GM12892 (cell line): ENCODE results near the gene ZNF784.

ENCODE experiments used
- DNase-seq: peaks from one replicate; pipeline ENCODE4 v3.0.0; 2011; ENCODE audit not compliant: insufficient read length
- FAIRE-seq: peaks from 2 replicates; lab custom pipeline; 2011; peaks lifted over from hg19 to GRCh38; lab: Jason Lieb, UNC
- POLR2A ChIP-seq: IDR thresholded peaks from 2 replicates; pipeline ENCODE4 v1.6.1; 2011; ENCODE audit warnings: low read depth, low read length, control low read depth
- POLR2AphosphoS5 ChIP-seq: IDR thresholded peaks from 2 replicates; pipeline ENCODE4 v1.6.1; 2011; ENCODE audit warnings: low read depth, low read length, control low read depth
- TAF1 ChIP-seq: IDR thresholded peaks from 2 replicates; pipeline ENCODE4 v1.6.1; 2011; ENCODE audit warnings: low read depth, mild to moderate bottlenecking, control low read depth, low read length, borderline replicate concordance

The ZNF784 gene

DNA sequence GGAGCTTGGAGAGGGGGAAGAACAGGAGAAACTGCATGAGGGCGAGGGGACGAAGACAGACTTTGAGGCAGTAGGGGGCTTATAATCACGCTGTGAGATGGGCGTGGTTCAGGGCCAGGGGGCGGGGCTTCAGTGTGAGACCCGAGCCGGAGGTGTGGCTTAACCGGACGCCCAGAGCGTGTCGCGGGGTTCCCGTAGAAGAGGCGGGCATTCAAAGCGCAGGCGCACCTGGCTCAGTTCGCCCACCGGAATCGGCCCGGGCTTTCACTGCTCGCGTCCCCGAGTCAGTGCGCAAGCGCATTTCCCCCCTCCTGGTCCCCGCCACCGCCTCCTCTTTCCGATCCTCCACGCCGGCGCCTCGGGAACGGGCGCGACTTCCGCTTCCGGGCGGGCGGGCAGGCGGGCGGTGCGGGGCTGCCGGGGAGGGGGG lies 19.1 kb downstream of the ZNF784 start:
- FAIRE-seq (peak; percentile 94), DNase-seq (peak; percentile 92)
- peak; percentile 17; the same call in 1 of the 2 replicates for TF ChIP-seq POLR2A
- TF ChIP-seq TAF1, result no peak
- TF ChIP-seq POLR2AphosphoS5, result no peak; the same call in 1 of the 2 replicates

DNA sequence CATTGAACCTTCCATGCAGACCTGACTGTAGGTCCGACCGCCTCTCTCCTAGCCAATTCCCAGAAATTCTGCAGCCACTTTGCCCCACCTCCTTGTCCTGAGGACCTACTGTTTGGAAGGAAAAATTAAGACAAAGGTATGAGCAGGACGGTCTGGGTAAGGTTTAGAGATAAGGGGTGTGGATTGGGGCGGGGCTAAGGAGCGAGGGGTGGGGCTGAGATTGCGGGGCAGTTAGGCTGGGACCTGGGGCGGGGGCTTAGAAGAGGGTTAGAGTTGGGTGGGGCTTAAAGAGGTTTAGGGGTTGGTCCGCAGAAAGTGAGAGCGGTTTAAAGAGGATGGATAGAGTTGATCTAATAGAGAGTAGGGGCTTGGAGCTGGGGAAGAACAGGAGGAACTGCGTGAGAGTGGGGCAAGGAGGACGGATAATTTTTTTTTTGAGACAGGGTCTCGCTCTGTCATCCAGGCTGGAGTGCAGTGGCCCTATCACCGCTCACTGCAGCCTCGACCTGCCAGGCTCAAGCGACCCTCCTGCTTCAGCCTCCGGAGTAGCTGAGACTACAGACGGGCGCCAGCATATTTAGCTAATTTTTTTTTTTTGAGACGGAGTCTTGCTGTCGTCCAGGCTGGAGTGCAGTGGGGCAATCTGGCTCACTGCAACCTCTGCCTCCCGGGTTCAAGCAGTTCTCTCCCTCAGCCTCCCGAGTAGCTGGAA lies 20.6 kb downstream of the ZNF784 start:
- FAIRE-seq (no peak), DNase-seq (no peak)
- TF ChIP-seq TAF1, result no peak

DNA sequence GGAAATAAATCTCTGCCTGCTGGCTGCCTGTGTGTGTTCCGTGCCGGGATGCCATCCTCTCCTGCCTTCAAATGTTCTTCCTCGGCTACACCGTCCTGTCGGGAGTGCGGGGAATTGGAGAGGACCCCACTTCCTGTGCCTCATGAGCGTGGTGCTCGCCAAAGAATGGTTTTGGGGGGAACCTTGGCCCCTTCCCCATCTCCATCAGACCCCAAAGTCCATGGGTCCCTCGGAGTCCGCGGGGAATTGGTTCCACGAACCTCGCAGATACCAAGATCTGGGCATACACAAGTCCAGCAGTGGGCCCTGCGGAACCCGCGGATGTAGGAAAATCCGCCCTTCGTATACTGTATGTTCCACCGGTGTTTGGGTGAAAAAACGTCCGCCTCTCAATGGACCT lies 21.3 kb downstream of the ZNF784 start:
- DNase-seq (no peak), FAIRE-seq (no peak)
- TF ChIP-seq POLR2A, result no peak
- TF ChIP-seq TAF1, result no peak
- TF ChIP-seq POLR2AphosphoS5, result no peak

DNA sequence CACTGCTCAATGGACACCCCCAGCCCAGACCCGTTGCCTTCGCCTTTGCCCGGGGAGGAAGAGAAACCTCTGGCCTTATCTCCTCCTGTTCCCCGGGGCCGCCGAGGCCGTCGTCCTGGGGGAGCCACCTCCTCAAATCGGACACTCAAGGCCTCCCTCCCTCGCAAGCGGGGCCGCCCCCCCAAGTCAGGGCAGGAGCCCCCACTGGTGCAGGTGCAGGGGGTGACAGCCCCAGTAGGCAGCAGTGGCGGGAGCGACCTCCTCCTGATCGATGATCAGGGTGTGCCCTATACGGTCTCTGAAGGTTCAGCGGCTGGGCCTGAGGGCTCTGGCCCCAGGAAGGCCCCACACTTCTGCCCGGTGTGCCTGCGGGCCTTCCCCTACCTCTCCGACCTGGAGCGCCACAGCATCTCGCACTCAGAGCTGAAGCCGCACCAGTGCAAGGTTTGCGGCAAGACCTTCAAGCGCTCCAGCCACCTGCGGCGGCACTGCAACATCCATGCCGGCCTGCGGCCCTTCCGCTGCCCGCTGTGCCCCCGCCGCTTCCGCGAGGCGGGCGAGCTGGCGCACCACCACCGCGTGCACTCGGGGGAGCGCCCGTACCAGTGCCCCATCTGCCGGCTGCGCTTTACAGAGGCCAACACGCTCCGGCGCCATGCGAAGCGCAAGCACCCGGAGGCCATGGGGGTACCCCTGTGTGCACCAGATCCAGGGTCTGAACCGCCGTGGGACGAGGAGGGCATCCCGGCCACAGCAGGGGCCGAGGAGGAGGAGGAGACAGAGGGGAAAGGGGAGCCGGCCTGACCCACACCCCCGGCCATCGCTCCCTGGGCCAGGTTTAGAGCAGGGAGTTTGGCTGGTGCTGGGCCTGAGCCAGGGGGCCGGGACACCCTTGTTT lies 22.0 kb downstream of the ZNF784 start:
- TF ChIP-seq POLR2A, result no peak
- TF ChIP-seq TAF1, result no peak
- TF ChIP-seq POLR2AphosphoS5, result no peak
- FAIRE-seq (no peak), DNase-seq (no peak)

DNA sequence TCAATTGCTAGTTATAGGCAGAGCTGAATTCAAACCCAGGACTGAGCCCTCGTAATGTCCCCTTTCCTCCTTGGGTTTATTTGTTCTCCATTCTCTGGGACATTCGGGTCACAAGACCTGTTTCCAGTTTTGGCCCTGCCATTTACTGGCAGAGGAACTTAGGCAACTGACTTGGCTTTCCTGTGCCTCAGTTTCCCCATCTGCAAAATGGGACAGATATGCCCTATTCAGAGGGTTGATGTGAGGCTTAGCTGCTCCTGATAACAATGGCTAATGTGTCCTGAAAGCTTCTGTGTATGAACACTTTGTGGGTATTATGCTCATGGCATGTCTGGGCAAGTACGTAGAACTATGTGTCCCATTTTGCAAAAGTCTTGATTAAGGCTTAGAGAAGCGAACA lies 23.3 kb downstream of the ZNF784 start:
- FAIRE-seq, result no peak
- DNase-seq, result no peak
- no peak for TF ChIP-seq POLR2AphosphoS5
- no peak for TF ChIP-seq TAF1
- no peak for TF ChIP-seq POLR2A

DNA sequence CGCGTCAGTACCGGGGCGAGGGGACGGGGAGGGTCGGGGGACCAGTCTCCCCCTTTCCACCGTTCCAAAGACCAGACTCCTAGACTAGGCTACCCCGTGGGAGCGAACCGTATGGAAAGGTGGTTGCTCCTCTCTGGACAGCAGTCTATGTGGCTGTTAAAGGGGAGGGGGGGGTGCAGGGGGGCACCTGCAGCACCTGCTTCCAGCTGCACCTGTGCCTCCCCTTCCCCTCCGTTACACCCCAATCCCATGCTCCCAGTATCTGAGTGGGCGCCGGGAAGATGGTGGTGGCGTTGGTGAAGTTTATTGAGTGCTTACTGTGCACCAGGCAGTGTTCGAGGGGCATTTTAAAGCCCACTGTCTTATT lies 23.7 kb downstream of the ZNF784 start:
- DNase-seq, result no peak
- FAIRE-seq, result no peak
- TF ChIP-seq POLR2AphosphoS5, result 0 out of 2 replicates have a peak, but pooled peaks have one; percentile 17
- no peak for TF ChIP-seq POLR2A

DNA sequence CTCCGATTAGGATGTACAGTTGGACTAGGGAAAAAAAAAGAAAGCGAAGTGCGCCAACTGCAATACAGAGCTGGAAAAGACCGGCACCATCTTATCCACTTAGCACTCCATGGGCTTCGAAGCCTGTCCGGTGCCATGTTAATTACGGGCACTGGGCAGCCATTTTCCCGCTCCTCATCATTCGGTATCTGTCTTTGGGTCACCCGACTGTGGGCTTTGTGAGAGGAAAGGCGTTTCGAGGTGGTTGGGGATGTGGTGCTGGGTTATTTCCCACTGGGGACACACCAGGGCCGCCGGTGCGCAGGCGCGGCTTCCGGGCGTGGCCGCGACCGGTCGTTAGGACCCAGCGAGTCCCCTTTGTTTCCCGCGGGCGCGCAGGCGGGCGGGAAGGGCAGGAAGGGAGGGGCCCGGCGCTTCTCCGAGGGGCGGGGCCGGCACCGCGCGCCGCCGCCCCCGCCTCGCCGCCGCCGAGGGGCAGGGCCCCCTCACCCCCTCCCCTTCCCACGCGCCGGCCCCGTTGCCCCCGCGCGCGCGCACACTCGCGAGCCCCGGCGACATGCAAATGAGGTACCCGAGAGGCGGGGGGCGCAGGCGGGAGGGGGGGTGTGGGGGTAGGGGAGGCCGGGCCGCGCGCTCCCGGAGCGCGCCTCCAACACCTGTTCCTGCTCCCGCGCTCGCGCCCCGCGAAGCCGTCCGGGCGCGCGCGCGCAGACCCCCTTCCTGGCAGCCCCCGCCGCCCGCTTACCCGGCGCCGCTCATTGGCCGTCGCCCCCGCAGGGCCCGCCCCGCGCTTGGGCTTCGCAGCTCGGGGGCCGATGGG lies 24.3 kb downstream of the ZNF784 start, which contains the start of gene ZNF524:
ZNF524 (plus strand) TSS at position 447 of the 820 bp plus-strand sequence. CDS start 1,825 bp downstream, outside the sequence.
- peak; percentile 84 for DNase-seq
- peak; percentile 64 for TF ChIP-seq TAF1
- peak; percentile 62; the same call in 1 of the 2 replicates for TF ChIP-seq POLR2A
- TF ChIP-seq POLR2AphosphoS5, result no peak
- FAIRE-seq, result no peak

DNA sequence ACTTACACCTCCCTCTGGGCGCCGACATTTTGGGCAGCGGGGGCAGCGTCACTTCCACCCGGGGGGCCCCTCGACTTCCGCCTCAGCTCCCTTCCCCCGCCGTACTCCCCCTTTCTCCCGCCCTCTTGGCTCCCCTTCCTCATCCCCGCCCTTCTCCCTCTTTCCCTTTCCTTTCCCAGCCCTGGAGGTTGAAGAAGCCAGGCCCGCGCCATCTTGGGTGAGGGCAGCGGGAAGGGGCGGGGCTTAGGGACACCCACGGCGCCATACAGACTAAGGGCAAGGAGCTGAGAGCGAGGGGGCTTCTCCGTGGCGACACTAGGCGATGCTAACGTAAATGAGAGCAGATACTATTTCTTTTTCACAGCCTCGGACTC lies 24.9 kb downstream of the ZNF784 start, which contains the start of gene FIZ1:
FIZ1 (minus strand) TSS at position 50 of the 374 bp plus-strand sequence. CDS start 1,652 bp downstream, outside the sequence.
- TF ChIP-seq TAF1 (no peak), POLR2A (no peak), POLR2AphosphoS5 (no peak)
- DNase-seq (peak; percentile 81), FAIRE-seq (peak; percentile 97)

DNA sequence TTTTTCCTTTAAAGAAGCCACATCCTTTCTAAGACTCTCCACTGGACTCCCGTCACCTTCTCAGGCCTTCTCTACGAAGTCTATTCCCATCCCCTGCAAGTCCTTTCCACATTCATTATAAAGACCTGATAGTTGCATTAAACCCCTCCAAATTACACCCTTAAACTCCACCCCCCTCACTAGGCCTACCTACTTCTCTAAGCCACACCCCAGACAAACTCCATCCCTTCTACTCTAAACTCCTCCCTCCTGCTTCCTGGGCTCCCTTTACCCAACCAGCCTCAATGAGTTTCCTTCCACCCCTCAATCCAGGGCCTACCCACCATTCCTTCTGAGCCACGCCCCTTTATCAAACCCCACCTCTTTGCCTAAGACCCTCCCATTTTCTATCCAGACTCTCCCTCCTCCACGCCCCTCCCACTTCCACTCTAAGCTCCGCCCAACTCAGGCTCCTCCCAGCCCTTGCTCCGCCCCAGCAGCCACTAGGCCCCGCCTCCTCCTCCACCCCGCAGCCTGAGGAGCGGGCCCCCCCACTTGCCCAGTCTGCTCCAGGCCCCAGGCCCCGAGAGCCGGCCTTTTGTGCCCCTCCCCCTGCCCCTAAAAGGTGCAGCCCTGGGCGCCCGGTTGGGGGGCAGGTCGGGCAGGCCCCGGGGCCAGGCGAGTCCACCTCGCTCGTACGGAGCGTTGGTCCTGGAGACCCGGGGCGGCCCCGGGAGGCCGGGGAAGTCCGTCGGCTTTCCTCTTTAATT lies 25.5 kb downstream of the ZNF784 start:
- peak; percentile 26; the same call in 1 of the 2 replicates for TF ChIP-seq TAF1
- TF ChIP-seq POLR2AphosphoS5, result no peak
- peak; percentile 78 for DNase-seq
- FAIRE-seq, result peak; percentile 82

DNA sequence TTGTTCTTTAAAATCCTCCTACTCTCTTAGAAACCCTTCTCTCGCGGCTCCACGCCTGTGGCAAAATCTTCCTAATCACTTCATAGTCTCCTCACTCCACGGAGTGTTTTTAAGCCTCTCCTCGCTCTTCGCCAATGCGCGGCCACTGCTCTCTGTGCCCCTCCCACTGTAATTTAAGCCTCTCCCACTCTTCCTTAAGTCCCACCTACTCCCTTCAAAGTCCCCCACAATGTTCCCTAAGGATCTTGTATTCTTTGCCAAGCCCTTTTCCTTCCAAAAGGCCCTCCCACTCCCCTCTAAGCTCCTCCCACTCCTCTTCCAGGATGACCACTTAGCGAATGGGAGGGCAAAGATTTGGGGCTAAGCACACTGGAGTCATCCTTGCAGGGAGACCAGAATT lies 26.3 kb downstream of the ZNF784 start:
- FAIRE-seq (no peak), DNase-seq (no peak)
- TF ChIP-seq POLR2AphosphoS5 (no peak), POLR2A (no peak), TAF1 (no peak)

DNA sequence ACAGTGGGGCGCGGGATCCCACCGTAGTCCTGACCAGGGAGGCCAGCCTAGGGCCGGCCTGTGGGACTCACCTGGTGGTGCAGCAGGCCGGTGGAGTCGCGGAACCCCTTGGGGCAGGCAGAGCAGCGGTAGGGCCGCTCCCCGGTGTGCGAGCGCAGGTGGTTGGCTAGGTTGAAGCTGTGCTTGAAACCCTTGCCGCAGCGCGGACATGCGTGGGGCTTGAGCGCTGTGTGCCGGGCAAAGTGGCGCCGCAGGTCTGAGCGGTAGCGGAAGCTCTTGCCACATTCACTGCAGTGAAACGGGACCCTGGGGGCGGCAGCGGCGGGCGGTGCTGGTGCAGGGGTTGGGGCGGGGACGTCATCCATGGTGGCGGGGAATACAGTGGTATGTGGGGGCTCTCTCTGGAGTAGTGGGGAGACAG lies 26.9 kb downstream of the ZNF784 start:
- no peak for DNase-seq
- TF ChIP-seq POLR2A, result no peak
- TF ChIP-seq POLR2AphosphoS5, result no peak
- TF ChIP-seq TAF1, result no peak
- FAIRE-seq, result no peak
